ENCODE data around the gene FZR1. TPM values are rescaled to one million over a fixed set of nuclear protein-coding genes. Genes with fewer than 3 reads are reported as not detected.
A peak's percentile ranks its signal among the peaks of the same experiment; 100 is the strongest.

The FZR1 gene
- polyA plus RNA-seq, 1 donor from 2014 or later, result 19.2 TPM

DNA sequence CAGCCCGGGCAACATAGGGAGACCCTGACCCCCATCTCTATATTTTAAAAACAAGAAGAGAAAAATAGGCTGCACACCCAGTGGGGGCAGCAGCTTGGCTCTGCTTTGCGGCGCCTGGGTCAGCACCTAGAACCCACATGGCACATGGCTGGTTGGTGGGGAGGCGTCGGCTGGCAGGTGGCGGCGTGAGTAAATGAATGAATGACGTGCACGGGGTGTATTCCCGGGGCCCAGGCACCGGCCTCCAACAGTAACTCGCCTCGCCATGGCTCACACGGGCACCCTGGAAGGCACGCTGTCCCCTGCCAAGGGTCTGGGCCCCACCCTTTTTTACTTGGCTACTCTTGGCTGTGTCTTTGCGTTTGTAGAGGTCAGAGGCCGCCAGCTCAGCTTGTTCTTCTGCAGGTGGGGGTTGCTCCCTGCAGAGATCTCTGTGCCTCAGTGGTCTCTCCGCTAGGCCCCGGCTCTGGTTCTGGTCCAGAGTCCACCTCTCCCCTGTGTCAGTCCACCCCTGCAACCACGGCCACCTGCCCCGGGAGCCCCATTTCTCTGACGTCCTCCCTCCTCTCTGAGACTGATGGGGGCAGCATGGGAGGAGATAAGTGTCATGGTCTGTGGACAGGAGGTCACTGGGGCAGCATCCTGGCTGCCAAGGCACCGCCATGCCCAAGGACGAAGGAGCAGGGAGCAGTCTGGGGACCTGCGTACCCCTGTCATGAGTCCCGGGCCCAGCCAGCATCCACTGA, 5.6 kb downstream of the FZR1 start:
- H3K4me3 Mint-ChIP-seq, result peak overlapping the region in 3 of 4 donors; percentile 5 to 88 (median 22)
- peaks cover 16 to 36% (median 25%) of the 10 kb centered on the region in 3 donors for H3K4me1 Mint-ChIP-seq
- no peak overlapping the region for H3K27ac Mint-ChIP-seq
- H3K27me3 Mint-ChIP-seq, result no peaks in the 10 kb centered on the region
- H3K36me3 Mint-ChIP-seq, result no peaks in the 10 kb centered on the region
- no peaks in the 10 kb centered on the region for H3K9me3 Mint-ChIP-seq

DNA sequence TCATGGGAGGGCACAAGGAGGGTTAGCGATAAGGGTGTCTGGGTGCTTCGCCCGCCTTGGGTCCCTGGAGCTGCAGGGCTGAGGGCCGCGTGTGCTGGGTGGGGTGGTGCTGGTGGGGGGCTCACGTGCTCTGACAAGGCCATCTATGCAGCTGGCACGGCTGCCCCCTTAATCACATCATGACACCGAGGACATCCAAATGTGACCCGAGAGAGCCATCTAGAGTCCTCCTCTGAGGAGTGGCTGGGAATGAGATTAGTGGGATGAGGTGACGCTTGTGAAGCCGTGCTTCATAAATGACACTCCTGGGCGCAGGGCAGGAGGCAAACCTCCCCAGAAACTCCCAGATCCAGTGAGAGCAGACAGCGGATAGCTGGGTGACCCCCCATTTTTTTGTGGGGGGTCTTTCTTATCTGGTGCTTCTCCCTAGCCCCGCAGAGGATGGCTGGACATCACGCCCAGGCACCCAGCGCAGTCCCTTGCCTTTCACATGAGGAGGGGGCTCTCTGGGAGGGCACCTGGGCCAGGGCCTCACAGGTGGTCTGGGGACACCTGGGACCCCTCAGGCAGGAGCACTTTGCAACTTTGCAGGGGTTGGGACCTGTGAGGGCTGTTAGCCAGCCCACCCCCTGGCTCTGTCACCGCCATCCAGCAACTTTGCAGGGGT, 6.6 kb downstream of the FZR1 start:
- Mint-ChIP-seq H3K4me3 (peak overlapping the region in 1 of 4 donors; percentile 12), H3K27ac (no peak overlapping the region), H3K36me3 (no peaks in the 10 kb centered on the region), H3K4me1 (peaks cover 21 to 38% (median 24%) of the 10 kb centered on the region in 3 donors), H3K9me3 (no peaks in the 10 kb centered on the region), H3K27me3 (no peaks in the 10 kb centered on the region)

DNA sequence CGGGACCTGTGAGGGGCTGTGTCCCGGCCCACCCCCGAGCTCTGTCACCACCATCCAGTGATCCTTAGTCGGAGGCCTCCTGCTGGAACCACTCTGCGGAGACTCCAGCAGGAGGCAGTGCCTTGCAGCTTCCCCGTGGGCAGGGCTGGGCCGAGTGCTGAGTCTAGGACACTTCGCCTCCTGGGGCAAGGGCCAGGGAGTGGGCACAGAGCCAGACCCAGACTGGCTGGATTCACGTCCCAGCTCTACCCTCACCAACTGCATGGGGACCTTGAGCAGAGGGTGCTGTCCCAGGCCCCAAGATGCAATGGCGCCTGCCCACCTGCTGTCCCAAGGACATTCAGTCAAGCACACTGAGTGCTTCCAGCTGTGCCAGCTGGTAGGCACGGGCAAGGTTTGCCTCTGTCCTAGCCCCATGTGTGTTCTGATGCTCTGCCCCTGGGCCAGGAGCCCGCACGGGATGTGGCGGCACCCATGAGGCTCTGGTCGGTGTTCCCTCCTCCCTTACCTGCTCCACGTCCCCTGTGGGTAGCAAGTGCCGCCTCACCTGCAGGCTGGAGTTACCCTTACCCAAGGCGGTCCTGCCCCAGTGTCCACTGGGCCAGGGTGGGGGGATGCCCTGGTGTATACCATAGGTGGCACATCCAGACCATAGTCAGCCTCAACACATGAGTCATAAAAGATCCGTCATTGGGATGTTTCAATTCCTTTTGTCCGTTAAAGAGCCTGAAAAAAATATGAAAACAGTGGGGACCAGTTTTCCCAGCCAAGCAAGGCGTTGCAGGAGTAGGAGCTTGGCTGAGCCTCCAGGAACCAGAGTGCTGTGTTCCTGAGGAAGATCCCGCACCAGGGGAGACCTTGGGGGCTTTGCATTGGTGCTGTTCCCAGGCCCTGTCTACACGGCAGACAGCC, 7.4 kb downstream of the FZR1 start:
- H3K4me3 Mint-ChIP-seq, result peak overlapping the region in 2 of 4 donors; percentile 17 to 53
- peak overlapping the region in 1 of 3 donors; percentile 48 for H3K27ac Mint-ChIP-seq
- H3K36me3 Mint-ChIP-seq, result no peaks in the 10 kb centered on the region
- peaks cover 18 to 39% (median 23%) of the 10 kb centered on the region in 3 donors for H3K4me1 Mint-ChIP-seq
- H3K27me3 Mint-ChIP-seq, result no peaks in the 10 kb centered on the region
- H3K9me3 Mint-ChIP-seq, result no peaks in the 10 kb centered on the region

DNA sequence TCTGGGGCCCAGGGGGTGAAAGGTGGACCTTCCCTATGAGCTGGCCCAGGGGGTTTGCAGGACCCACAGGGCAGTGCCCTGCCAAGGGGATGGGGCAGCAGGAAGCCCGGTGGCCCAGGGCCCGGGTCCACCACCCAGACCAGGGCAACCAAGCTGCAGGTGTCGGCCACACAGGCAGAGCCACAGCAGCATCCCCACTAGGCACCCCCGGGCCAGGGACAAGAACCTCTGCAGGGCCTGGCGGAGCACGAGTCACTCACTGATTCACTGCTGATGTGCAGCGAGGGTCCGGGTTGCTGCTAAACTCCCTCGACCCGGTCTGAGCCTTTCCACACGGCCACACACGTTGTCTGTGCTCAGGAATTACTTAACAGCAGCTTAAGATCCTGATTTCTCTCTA, 8.8 kb downstream of the FZR1 start:
- H3K9me3 Mint-ChIP-seq, result no peaks in the 10 kb centered on the region
- H3K27ac Mint-ChIP-seq, result peak overlapping the region in 1 of 3 donors; percentile 71
- peaks cover 10 to 32% (median 24%) of the 10 kb centered on the region in 3 donors for H3K4me1 Mint-ChIP-seq
- no peaks in the 10 kb centered on the region for H3K36me3 Mint-ChIP-seq
- no peak overlapping the region for H3K4me3 Mint-ChIP-seq
- no peaks in the 10 kb centered on the region for H3K27me3 Mint-ChIP-seq

DNA sequence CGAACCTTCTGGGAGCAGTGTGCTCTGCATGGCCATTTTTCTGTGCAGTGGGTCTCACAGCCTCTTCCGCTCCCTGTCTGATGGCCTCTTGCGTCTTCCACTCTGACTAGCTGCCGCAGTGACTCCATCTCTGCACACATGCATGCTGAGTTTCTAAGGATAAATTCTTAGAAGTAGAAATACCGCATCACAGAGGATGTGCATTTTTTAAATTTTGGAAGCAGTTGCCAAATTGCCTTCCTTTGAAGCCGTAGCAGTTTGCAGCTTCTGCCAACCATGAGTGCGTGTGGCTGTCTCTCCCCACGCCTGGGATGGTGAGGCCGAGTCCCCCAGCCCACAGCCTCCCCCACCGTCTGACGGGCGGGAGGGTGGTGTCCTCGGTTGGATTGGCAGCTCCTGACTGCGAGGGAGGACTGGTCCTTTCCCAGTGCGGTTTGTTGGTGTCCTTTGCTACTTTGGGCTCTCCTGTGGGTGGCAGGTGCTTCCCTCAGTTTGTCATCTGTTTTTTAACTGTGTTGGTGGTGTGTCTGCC, 9.8 kb downstream of the FZR1 start:
- Mint-ChIP-seq H3K4me3 (peak overlapping the region in 2 of 4 donors; percentile 69 to 70), H3K27ac (peak overlapping the region in 2 of 3 donors; percentile 88 to 99), H3K9me3 (no peaks in the 10 kb centered on the region), H3K4me1 (peaks cover 10 to 31% (median 21%) of the 10 kb centered on the region in 3 donors), H3K27me3 (no peaks in the 10 kb centered on the region), H3K36me3 (peaks cover 2% of the 10 kb centered on the region)

DNA sequence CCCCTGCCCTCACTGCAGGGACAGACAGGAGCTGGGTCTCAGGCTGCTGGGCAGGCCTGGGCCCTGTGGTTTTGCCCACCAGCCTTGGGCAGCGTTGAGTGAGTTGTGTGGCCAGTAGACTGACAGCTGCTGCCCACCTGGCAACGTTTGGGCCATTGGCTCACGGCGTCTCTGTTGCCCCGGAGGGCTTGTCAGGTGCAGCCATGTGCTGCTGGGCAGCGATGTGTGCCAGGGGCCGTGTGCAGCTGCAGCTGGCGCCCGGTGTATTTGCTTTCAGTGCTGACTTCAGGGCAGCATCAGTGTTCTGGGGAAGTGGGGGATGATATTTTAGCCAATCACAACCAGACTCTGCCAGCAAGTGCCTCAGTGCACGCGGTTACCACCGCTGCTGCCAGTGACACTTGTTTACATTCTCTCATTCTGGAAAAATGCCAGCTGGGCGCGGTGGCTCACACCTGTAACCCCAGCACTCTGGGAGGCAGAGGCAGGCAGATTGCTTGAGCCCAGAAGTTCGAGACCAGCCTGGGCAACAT, 10.6 kb downstream of the FZR1 start:
- no peaks in the 10 kb centered on the region for H3K27me3 Mint-ChIP-seq
- peaks cover 10 to 34% (median 24%) of the 10 kb centered on the region in 3 donors for H3K4me1 Mint-ChIP-seq
- H3K4me3 Mint-ChIP-seq, result peak overlapping the region in 3 of 4 donors; percentile 49 to 83 (median 69)

DNA sequence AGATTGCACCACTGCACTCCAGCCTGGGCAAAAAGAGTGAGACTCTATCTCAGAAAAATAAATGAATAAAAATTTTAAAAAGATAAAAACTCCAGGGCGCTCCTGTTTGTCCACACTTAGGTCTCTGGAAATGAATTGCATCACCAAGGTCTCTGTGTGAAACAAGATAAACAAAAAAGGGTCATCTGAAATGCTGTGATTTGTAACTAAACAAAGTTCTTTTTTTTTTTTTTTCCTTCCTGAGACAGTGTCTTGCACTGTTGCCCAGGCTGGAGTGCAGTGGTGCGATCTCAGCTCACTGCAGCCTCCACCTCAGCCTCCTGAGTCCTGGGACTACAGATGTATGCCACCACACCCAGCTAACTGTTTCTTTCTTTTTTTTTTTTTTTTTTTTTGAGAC, 11.5 kb downstream of the FZR1 start:
- Mint-ChIP-seq H3K4me1 (peaks cover 10 to 31% (median 27%) of the 10 kb centered on the region in 3 donors), H3K4me3 (peak overlapping the region in 1 of 4 donors; percentile 45), H3K27me3 (no peaks in the 10 kb centered on the region), H3K9me3 (no peaks in the 10 kb centered on the region), H3K27ac (peak overlapping the region in 2 of 3 donors; percentile 53 to 99), H3K36me3 (peaks cover 3% of the 10 kb centered on the region)

More for the DNA sequence above, 10.6 kb downstream of the FZR1 start:
- no peaks in the 10 kb centered on the region for H3K9me3 Mint-ChIP-seq
- H3K36me3 Mint-ChIP-seq, result peaks cover 3% of the 10 kb centered on the region
- peak overlapping the region; percentile 95 to 99 (median 96) for H3K27ac Mint-ChIP-seq

DNA sequence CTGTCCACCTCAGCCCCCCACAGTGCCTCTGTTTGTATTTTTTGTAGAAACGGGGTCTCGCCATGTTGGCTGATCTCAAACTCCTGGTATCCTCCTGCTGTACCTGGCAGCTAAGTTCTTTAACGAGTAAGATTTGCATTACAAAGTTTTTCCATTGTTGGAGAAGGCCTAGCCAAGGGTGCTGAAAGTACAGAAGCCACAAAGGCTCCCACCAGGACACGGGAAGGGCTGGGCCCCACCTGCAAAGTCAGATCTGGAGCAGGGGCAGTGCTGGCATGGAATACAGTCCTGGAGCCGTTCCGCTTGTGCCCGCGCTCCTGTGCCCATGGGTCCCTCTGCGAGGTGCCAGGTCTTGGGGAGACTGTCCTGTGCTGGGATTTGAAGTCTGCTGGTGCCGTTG, 12.1 kb downstream of the FZR1 start:
- Mint-ChIP-seq H3K27me3 (no peaks in the 10 kb centered on the region), H3K4me3 (peak overlapping the region in 2 of 4 donors; percentile 17), H3K9me3 (no peaks in the 10 kb centered on the region), H3K36me3 (peaks cover 3% of the 10 kb centered on the region), H3K27ac (peak overlapping the region in 2 of 3 donors; percentile 82 to 99), H3K4me1 (peaks cover 10 to 31% (median 27%) of the 10 kb centered on the region in 3 donors)

DNA sequence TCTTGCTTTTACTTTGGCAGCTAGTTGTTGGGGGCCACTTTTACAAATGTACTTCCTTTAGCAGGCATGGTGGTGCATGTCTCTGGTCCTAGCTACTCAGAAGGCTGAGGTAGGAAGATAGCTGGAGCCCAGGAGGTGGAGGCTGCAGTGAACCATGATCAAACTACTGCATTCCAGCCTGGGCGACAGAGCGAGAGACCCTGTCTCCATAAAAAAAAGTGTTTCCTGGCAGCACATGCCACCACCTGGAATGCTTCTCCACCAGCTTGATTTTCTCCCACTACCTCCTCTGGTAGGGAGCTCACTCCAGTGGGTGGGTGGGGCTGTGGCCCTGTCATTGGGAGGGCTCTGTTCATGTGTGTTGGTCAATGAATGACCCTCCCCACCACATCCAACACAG, 12.5 kb downstream of the FZR1 start:
- H3K4me1 Mint-ChIP-seq, result peaks cover 10 to 30% (median 25%) of the 10 kb centered on the region in 3 donors
- peak overlapping the region in 2 of 4 donors; percentile 17 for H3K4me3 Mint-ChIP-seq
- H3K9me3 Mint-ChIP-seq, result no peaks in the 10 kb centered on the region
- peak overlapping the region in 2 of 3 donors; percentile 82 to 99 for H3K27ac Mint-ChIP-seq
- no peaks in the 10 kb centered on the region for H3K27me3 Mint-ChIP-seq
- peaks cover 3% of the 10 kb centered on the region for H3K36me3 Mint-ChIP-seq

DNA sequence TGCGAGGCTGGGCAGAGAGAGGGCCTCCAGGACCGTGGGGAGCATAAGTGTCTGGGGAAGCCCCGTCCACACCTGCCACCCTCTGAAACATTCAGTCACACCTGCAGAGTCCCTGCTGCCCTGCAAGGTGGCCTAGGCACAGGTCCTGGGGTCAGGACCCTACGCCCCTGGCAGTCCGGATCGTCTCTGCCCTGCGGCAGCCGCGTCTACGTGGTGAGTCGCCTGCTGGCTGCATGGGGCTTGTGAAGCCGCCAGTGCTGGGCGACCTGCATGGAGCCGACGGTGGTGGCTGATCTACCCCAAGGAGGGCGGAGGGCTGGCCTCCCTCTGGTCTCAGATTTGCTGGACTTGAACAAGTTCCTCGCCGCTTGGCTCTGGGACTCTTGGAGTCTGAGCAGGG, 13.0 kb downstream of the FZR1 start:
- no peaks in the 10 kb centered on the region for H3K27me3 Mint-ChIP-seq
- peak overlapping the region in 2 of 3 donors; percentile 71 to 82 for H3K27ac Mint-ChIP-seq
- no peaks in the 10 kb centered on the region for H3K9me3 Mint-ChIP-seq
- no peak overlapping the region for H3K4me3 Mint-ChIP-seq
- peaks cover 10 to 28% (median 24%) of the 10 kb centered on the region in 3 donors for H3K4me1 Mint-ChIP-seq
- H3K36me3 Mint-ChIP-seq, result peaks cover 3% of the 10 kb centered on the region

DNA sequence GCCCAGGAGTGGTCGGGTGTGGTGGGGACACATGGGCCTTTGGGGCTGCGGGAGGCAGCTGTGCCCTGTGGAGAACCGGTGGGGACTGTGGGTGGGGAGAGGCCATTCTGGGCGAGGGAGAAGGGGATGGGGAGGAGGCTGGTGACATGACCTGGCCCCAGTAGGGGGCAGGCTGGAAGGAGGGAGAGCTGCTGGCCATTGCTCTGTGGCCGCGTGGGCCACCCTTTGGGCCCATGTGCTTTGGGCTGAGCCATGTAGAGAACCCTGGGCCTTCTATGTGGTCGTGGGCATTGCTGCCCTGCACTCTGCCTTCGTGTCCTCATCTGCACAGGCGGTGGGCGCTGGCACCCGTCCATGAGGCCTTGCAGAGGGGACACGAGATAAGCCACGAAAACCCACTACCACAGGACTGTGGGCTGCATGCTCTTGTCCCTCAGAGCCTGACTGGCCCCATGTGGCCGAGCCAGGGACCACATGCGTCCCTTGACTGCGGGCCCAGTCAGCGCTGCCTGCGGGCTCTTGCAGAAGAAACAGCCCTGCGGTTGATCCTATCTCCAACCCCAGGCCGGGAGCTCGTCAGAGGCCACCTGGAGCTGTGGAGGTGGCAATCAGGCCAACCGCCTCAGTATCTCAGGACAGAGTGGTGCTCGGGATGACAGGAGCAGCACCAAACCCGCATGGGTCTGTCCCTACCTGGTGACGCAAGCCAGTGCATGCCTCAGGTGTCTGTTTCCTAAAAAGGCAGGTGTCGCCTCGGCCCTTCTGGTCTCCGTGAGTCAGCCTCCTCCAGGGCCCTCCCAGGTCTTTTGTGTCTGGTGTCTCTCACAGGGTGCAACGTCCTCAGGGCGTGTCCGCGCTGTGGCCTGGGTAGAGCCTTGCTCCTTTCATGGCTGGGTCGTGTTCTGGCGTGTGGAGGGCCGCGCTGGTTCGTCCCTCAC, 14.3 kb downstream of the FZR1 start:
- peaks cover 10 to 24% (median 22%) of the 10 kb centered on the region in 3 donors for H3K4me1 Mint-ChIP-seq
- H3K4me3 Mint-ChIP-seq, result no peak overlapping the region
- peaks cover 6% of the 10 kb centered on the region for H3K36me3 Mint-ChIP-seq
- no peaks in the 10 kb centered on the region for H3K27me3 Mint-ChIP-seq
- no peak overlapping the region for H3K27ac Mint-ChIP-seq
- no peaks in the 10 kb centered on the region for H3K9me3 Mint-ChIP-seq

DNA sequence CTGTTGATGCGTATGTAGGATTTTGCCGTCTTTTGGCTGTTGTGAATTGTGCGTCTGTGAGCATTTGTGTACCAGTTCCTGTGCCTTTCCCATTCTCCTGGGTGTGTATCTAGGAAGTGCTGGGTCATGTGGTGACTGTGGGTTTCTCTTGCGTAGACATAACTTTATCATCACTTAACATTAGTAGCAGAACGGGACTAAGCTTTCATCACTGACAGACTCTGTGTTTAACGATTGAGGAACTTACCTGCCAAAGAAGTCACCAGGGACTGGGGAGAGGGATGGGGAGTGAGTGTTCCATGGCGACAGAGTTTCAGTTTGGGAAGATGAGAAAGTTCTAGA, 15.0 kb downstream of the FZR1 start:
- H3K9me3 Mint-ChIP-seq, result no peaks in the 10 kb centered on the region
- peaks cover 10 to 20% (median 19%) of the 10 kb centered on the region in 3 donors for H3K4me1 Mint-ChIP-seq
- no peak overlapping the region for H3K4me3 Mint-ChIP-seq
- peaks cover 6% of the 10 kb centered on the region for H3K36me3 Mint-ChIP-seq
- no peaks in the 10 kb centered on the region for H3K27me3 Mint-ChIP-seq
- H3K27ac Mint-ChIP-seq, result no peak overlapping the region

Data from IgD-negative memory B cell (primary cell).